Tibial artery (tissue), 4 donors: ENCODE results near the gene NETO2.
"Not testable (repeated sequence)": the region's sequence is repeated elsewhere in the genome, so short reads cannot be mapped to it uniquely, and the experiment has no call there.

Experiments used
- DNase-seq, 2 donors: peaks; one replicate each; pipeline ENCODE4 v3.0.0-alpha.2; 2019
- H3K27ac ChIP-seq, 2 donors: fragments of 200-600 bp; sonication (generic) in 1 of 2; 1 replicate in 1 of 2; 2 replicates in 1 of 2; pipeline ENCODE4 v1.5.1; 2018 to 2019; ENCODE audit warnings: mild to moderate bottlenecking in 1 of 2
- H3K27me3 ChIP-seq, 2 donors: fragments of 200-600 bp; sonication (generic) in 1 of 2; one replicate each; pipeline versions ENCODE4 v1.5.1 to v1.6.0; 2016 to 2019
- H3K36me3 ChIP-seq, 3 donors: fragments of 200-600 bp; sonication (generic) in 2 of 3; one replicate each; pipeline ENCODE4 v1.5.1; 2016 to 2019; ENCODE audit warnings: mild to moderate bottlenecking in 2 of 3
- H3K4me1 ChIP-seq, 4 donors: fragments of 200-600 bp; sonication (generic) in 2 of 4; 1 replicate in 3 of 4; 2 replicates in 1 of 4; pipeline ENCODE4 v1.5.1; 2016 to 2019
- H3K4me3 ChIP-seq, 2 donors: fragments of 200-600 bp; sonication (generic) in 1 of 2; 1 replicate in 1 of 2; 2 replicates in 1 of 2; pipeline ENCODE4 v1.5.1; 2018 to 2019; ENCODE audit warnings: mild to moderate bottlenecking in 2 of 2
- H3K9me3 ChIP-seq, 3 donors: fragments of 200-600 bp; sonication (generic) in 1 of 3; one replicate each; pipeline ENCODE4 v1.5.1; 2016 to 2019
- CTCF ChIP-seq, 2 experiments: fragments of 200-600 bp in 1 of 2; fragments of 450-650 bp in 1 of 2; IDR thresholded peaks; one replicate each; pipeline ENCODE4 v1.5.1; 2017 to 2019; ENCODE audit warnings: antibody characterized with exemption in 2 of 2, mild to moderate bottlenecking in 1 of 2, moderate library complexity in 1 of 2
- intact Hi-C: fragments of 100-400 bp; cut with DNase I; formaldehyde crosslinking; loops from one replicate; pipeline ENCODE4 v1.15.0; 2023; ENCODE audit warnings: low total_unique reads

The NETO2 gene

GRCh38 chr16:47143677-47144558, at the start of gene NETO2:
Gene NETO2, minus strand, starts transcription at chr16:47143945. Its CDS starts 333 bp downstream, at chr16:47143612.
- no peak within 1 kb of the TSS for H3K27ac ChIP-seq

GRCh38 chr16:47182318-47182717, 38.6 kb upstream of the NETO2 start:
- no peaks in the 10 kb centered on the region for H3K4me1 ChIP-seq
- H3K36me3 ChIP-seq = no peaks in the 10 kb centered on the region
- no peak for TF ChIP-seq CTCF (IDR thresholded peaks at IDR 0.05)
- H3K27me3 ChIP-seq = no peaks in the 10 kb centered on the region
- H3K9me3 ChIP-seq = no peaks in the 10 kb centered on the region
- DNase-seq = no peak
- H3K27ac ChIP-seq = no peak overlapping the region
- no peak overlapping the region for H3K4me3 ChIP-seq
- intact Hi-C loops = no loop called here

More at GRCh38 chr16:47143677-47144558, at the start of gene NETO2:
- no peaks in the 10 kb centered on the region for H3K9me3 ChIP-seq
- TF ChIP-seq CTCF (IDR thresholded peaks at IDR 0.05) = peak; percentile 18 to 34
- peak within 1 kb of the TSS; percentile 41 to 54 for H3K4me3 ChIP-seq
- peak; percentile 28 to 67 for DNase-seq
- H3K36me3 ChIP-seq = no peaks in the 10 kb centered on the region
- peaks cover 0 to 23% of the 10 kb centered on the region in 2 donors for H3K27me3 ChIP-seq
- intact Hi-C loops = loop anchor here (10.0 kb wide), 1 partner anchor 1011 kb away; the partner anchor contains the start of gene ABCC12
- H3K4me1 ChIP-seq = peaks cover 0 to 29% (median 22%) of the 10 kb centered on the region in 4 donors

GRCh38 chr16:47181066-47181465, 37.3 kb upstream of the NETO2 start:
- H3K27me3 ChIP-seq, H3K27ac ChIP-seq, H3K4me3 ChIP-seq, H3K36me3 ChIP-seq, DNase-seq, intact Hi-C loops, H3K4me1 ChIP-seq, H3K9me3 ChIP-seq: not testable (repeated sequence)

GRCh38 chr16:47180073-47180472, 36.3 kb upstream of the NETO2 start:
- no peak for DNase-seq
- H3K27me3 ChIP-seq = no peaks in the 10 kb centered on the region
- peaks cover 0 to 4% (median 0%) of the 10 kb centered on the region in 3 donors for H3K36me3 ChIP-seq
- intact Hi-C loops = no loop called here
- no peaks in the 10 kb centered on the region for H3K9me3 ChIP-seq
- no peak overlapping the region for H3K4me3 ChIP-seq
- no peaks in the 10 kb centered on the region for H3K4me1 ChIP-seq
- TF ChIP-seq CTCF (IDR thresholded peaks at IDR 0.05) = no peak
- H3K27ac ChIP-seq = no peak overlapping the region

- no peak overlapping the region for H3K27ac ChIP-seq
- no peak overlapping the region for H3K4me3 ChIP-seq
- H3K9me3 ChIP-seq = no peaks in the 10 kb centered on the region
- TF ChIP-seq CTCF (IDR thresholded peaks at IDR 0.05) = no peak
- H3K4me1 ChIP-seq = no peaks in the 10 kb centered on the region
- no peak for DNase-seq
- intact Hi-C loops = no loop called here
- H3K36me3 ChIP-seq = peaks cover 0 to 4% (median 0%) of the 10 kb centered on the region in 3 donors
- no peaks in the 10 kb centered on the region for H3K27me3 ChIP-seq
These were observed 31.4 kb upstream of the NETO2 start for GRCh38 chr16:47175152-47175551.

- TF ChIP-seq CTCF (IDR thresholded peaks at IDR 0.05) = no peak
- intact Hi-C loops = no loop called here
- no peak overlapping the region for H3K27ac ChIP-seq
- H3K27me3 ChIP-seq = no peaks in the 10 kb centered on the region
- no peak for DNase-seq
- no peak overlapping the region for H3K4me3 ChIP-seq
- no peaks in the 10 kb centered on the region for H3K9me3 ChIP-seq
- no peaks in the 10 kb centered on the region for H3K4me1 ChIP-seq
- peaks cover 4 to 16% (median 6%) of the 10 kb centered on the region in 3 donors for H3K36me3 ChIP-seq
These were observed 19.1 kb upstream of the NETO2 start for GRCh38 chr16:47162670-47163420.
